NT2/D1 (cell line): ENCODE measurements around the gene MLC1.

Experiments used
- DNase-seq: peaks from one replicate; pipeline ENCODE4 v3.0.0-alpha.2; 2011; ENCODE audit warnings: low read depth, low spot score
- H3K27me3 ChIP-seq: 2 replicates; pipeline ENCODE4 v1.6.0; 2011; ENCODE audit warnings: mild to moderate bottlenecking; ENCODE audit not compliant: insufficient read length, insufficient read depth
- H3K36me3 ChIP-seq: 2 replicates; pipeline ENCODE4 v1.6.1; 2011; ENCODE audit warnings: mild to moderate bottlenecking, low read length, mixed read lengths; ENCODE audit not compliant: insufficient read depth, insufficient read length
- H3K4me1 ChIP-seq: 2 replicates; pipeline ENCODE4 v1.5.1; 2011; ENCODE audit not compliant: insufficient read depth, insufficient read length
- H3K4me3 ChIP-seq: 2 replicates; pipeline ENCODE4 v1.5.1; 2011; ENCODE audit warnings: low read depth; ENCODE audit not compliant: insufficient read length
- H3K9ac ChIP-seq: 2 replicates; pipeline ENCODE4 v1.6.0; 2011; ENCODE audit warnings: low read depth; ENCODE audit not compliant: insufficient read length
- H3K9me3 ChIP-seq: 2 replicates; pipeline ENCODE4 v1.5.1; 2011; ENCODE audit warnings: mild to moderate bottlenecking, low read length; ENCODE audit not compliant: insufficient read depth
- SUZ12 ChIP-seq: IDR thresholded peaks from 2 replicates; pipeline ENCODE4 v1.6.1; 2011; ENCODE audit not compliant: insufficient read length, insufficient read depth; ENCODE audit errors: extremely low read depth
- YY1 ChIP-seq: IDR thresholded peaks from 2 replicates; pipeline ENCODE4 v1.6.1; 2011; ENCODE audit not compliant: insufficient read length, insufficient read depth
- ZNF274 ChIP-seq: IDR thresholded peaks from 2 replicates; pipeline ENCODE4 v1.6.1; 2011; ENCODE audit warnings: mild to moderate bottlenecking, low read depth, low read length

The MLC1 gene

DNA sequence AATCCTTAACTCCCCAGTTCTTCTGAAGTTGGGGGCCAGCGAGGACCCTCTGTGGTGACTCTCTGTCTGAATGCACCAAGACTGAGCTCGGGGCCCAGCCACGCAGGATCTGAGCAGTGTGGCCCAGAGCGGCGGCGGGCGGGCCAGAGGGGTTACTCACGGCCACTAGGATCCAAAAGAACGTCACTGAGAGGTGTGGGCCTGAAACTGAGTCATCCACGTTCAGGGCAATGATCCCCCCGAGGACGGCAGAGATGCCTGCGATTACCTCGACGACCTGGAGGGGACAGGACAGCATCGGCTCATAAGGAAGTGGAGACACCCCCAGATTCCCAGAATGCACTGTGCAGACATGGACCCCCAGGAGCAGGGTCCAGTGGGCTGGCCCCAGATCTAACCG is 11.2 kb downstream of the MLC1 start:
- no peak for TF ChIP-seq YY1
- no peak for TF ChIP-seq ZNF274
- no peak for TF ChIP-seq SUZ12
- Histone ChIP-seq H3K4me3 (no peak overlapping the region), H3K27me3 (no peaks in the 10 kb centered on the region), H3K36me3 (no peaks in the 10 kb centered on the region), H3K4me1 (peaks cover 11% of the 10 kb centered on the region), H3K9ac (no peak overlapping the region), H3K9me3 (no peaks in the 10 kb centered on the region)
- DNase-seq = no peak

DNA sequence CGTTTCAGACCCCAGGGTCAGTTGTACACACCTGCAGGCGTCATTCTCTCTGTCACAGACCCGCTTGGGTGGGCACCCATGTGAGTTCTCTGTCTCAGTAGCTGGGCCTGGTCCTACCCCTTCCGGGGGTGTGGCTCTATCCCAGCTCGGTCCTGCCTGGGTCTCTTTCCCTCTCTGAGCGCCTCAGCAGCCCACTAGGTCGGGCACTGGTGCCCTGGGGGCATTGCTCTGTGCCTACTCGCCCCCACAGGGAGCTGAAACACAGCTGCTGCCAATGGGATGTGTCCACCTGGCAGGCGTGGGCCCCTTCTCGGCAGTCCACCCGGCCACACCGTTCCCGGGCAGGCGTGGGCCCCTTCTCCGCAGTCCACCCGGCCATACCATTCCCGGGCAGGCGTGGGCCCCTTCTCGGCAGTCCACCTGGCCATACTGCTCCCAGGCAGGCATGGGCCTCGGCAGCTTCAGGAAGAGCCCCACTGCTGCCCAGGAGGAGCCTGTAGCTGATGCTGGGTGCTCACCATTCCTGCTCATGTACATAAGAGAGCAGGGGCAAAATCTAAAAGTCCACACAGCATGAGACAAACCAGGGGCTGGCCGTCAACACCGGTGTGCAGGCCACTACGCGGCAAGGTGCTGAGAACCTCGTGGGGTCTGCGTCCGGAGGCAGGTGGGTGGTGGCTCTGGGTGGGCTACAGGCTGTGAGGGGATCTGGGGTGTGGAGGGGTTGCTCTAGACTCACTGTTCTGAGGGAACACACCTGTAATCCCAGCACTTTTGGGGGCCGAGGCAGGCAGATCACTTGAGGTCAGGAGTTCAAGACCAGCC is 12.3 kb downstream of the MLC1 start:
- H3K36me3 ChIP-seq = no peaks in the 10 kb centered on the region
- H3K27me3 ChIP-seq = no peaks in the 10 kb centered on the region
- no peak for TF ChIP-seq ZNF274
- no peak for TF ChIP-seq YY1
- no peak for TF ChIP-seq SUZ12
- no peak overlapping the region for H3K4me3 ChIP-seq
- no peak overlapping the region for H3K9ac ChIP-seq
- no peak for DNase-seq
- peaks cover 11% of the 10 kb centered on the region for H3K4me1 ChIP-seq
- H3K9me3 ChIP-seq = no peaks in the 10 kb centered on the region

DNA sequence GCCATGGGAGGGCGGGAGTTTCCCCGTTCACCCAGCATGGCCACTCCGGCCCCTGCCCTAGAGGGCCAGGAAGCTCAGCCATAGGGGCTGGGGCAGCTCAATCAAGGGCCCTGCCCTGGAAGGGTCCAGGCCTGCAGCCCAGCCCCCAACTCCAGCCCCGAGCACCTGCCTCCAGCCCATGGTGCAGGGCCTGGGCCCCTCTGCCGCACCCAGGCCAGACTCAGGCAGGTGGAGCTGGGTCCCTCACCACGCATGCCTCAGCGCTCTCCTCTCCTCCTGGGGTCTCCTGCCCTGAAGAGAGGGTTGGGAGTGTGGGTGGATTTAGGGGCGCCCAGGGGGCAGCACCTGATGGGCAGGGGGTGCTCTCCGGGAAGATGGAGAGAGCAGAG is 13.1 kb downstream of the MLC1 start:
- no peak overlapping the region for H3K9ac ChIP-seq
- TF ChIP-seq SUZ12 (no peak), ZNF274 (no peak), YY1 (no peak)
- no peaks in the 10 kb centered on the region for H3K27me3 ChIP-seq
- no peaks in the 10 kb centered on the region for H3K9me3 ChIP-seq
- H3K4me1 ChIP-seq = peaks cover 11% of the 10 kb centered on the region
- no peak overlapping the region for H3K4me3 ChIP-seq
- no peaks in the 10 kb centered on the region for H3K36me3 ChIP-seq
- DNase-seq = no peak

DNA sequence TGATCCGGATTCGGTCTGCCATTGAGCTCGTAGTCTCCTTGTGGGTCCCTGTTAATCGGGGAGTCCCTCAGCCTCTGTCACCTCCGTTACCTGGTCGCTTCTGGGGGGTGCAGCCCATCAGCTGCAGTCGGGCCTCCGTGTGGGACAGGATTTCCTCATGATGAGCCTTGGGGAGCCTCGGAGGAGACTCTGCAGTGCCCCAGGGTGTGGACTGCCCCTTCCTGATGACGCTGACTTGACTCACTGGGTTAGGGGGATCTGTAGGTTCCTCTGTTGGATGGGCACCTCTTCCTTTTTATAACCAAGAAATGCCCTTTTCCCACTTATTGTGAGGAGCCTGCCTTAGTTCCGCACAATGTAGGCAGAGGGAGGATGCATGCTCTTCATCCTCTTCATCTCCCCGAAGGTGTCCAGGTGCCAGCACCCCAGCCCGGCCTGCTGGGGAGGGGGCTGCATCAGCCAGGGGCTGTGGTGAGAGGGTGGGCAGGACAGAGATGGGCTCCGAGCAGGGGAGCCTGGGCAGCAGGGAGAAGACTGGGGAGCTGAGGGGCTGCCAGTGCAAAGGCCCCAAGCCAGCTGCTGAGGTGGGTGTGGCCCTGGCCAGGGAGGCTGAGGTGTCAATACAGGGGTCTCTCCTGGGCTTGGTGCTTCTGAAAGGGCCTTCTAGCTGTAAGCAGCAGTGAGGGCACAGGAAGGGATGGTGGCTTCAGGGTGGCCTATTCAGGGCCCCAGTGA is 13.6 kb downstream of the MLC1 start:
- Histone ChIP-seq H3K4me1 (peaks cover 11% of the 10 kb centered on the region), H3K4me3 (no peak overlapping the region), H3K9ac (no peak overlapping the region), H3K36me3 (no peaks in the 10 kb centered on the region), H3K9me3 (no peaks in the 10 kb centered on the region), H3K27me3 (no peaks in the 10 kb centered on the region)
- TF ChIP-seq SUZ12 (no peak), ZNF274 (no peak), YY1 (no peak)
- DNase-seq = no peak

GRCh38 chr22:50070366-50070765 is 14.9 kb downstream of the MLC1 start:
- no peak for TF ChIP-seq YY1
- no peaks in the 10 kb centered on the region for H3K36me3 ChIP-seq
- H3K4me3 ChIP-seq = no peak overlapping the region
- no peaks in the 10 kb centered on the region for H3K27me3 ChIP-seq
- H3K9ac ChIP-seq = no peak overlapping the region
- DNase-seq = no peak
- peaks cover 11% of the 10 kb centered on the region for H3K4me1 ChIP-seq
- H3K9me3 ChIP-seq = no peaks in the 10 kb centered on the region

DNA sequence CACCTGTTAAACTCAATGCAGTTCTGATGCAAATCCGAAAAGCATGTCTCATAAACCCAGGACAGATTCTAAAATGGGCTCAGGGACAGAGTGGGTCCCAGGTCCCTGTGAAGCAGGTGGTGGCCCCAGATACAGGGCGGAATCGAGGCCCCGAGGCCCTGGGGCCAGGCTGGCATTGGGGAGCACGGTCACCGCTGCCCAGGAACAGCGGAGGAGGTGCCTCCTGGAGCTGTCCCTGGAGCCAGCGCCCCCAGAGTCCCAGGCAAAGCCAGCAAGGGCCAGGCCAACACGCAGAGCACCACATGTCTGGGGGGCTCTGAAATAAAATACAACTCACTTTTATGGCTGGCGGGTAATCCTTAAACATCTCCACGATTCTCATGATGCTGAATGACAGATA is 17.1 kb downstream of the MLC1 start:
- peaks cover 3% of the 10 kb centered on the region for H3K4me1 ChIP-seq
- TF ChIP-seq SUZ12 (no peak), YY1 (no peak), ZNF274 (no peak)
- H3K9me3 ChIP-seq = no peaks in the 10 kb centered on the region
- DNase-seq = no peak
- H3K27me3 ChIP-seq = no peaks in the 10 kb centered on the region
- H3K4me3 ChIP-seq = no peak overlapping the region
- no peak overlapping the region for H3K9ac ChIP-seq
- no peaks in the 10 kb centered on the region for H3K36me3 ChIP-seq

- no peaks in the 10 kb centered on the region for H3K27me3 ChIP-seq
- no peaks in the 10 kb centered on the region for H3K9me3 ChIP-seq
- no peak for DNase-seq
- peaks cover 3% of the 10 kb centered on the region for H3K4me1 ChIP-seq
- no peak for TF ChIP-seq ZNF274
- no peak for TF ChIP-seq YY1
- no peak for TF ChIP-seq SUZ12
- no peaks in the 10 kb centered on the region for H3K36me3 ChIP-seq
- no peak overlapping the region for H3K9ac ChIP-seq
- no peak overlapping the region for H3K4me3 ChIP-seq
These were observed 18.0 kb downstream of the MLC1 start for GRCh38 chr22:50067244-50067643.
